GM04503 (cell line): ENCODE results near the gene SH3GL3.

Source experiments
- DNase-seq: peaks from one replicate; pipeline ENCODE4 v3.0.0-alpha.2; 2012; ENCODE audit warnings: low read depth

The SH3GL3 gene

DNA sequence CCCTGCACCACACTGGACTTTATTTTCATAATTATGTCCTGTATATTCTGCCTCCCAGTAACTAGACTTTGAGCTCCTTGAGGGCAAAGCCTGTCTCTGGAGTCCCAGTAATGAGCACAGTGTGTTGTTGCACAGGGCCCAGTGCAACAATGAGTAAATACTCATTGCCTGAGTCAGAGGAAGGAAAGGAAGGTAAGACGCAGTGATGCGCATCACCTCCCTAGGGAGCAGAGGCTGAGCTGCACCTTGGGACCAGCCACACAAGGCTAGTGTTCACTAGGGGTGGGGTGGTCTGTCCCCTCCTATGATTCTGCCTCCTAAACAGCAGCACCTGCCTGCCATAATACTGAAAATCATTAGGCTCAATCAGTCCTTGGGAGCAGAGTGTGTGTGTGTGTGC lies 120.2 kb downstream of the SH3GL3 start:
- DNase-seq = no peak

- no peak for DNase-seq
These were observed 122.2 kb downstream of the SH3GL3 start for GRCh38 chr15:83569341-83569740.

DNA sequence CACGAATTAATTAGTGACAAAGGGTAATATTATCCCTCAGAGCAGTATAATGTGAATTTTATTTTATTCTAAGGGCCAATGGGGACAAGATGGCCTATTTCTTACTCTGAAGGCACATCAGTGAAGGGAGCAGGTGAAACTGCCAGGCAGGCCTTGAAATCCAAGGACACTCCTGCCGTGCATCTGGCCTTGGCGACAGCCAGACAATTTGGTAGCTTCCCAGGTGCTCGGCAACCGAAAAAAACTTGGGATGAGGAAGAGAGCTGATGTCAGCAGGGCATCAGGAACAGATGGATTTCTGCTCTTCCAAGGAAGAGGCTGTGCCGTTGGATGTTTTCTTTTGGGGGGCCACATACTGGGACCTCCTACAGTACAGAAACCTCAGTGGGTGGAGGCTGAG lies 123.6 kb downstream of the SH3GL3 start:
- DNase-seq = no peak

DNA sequence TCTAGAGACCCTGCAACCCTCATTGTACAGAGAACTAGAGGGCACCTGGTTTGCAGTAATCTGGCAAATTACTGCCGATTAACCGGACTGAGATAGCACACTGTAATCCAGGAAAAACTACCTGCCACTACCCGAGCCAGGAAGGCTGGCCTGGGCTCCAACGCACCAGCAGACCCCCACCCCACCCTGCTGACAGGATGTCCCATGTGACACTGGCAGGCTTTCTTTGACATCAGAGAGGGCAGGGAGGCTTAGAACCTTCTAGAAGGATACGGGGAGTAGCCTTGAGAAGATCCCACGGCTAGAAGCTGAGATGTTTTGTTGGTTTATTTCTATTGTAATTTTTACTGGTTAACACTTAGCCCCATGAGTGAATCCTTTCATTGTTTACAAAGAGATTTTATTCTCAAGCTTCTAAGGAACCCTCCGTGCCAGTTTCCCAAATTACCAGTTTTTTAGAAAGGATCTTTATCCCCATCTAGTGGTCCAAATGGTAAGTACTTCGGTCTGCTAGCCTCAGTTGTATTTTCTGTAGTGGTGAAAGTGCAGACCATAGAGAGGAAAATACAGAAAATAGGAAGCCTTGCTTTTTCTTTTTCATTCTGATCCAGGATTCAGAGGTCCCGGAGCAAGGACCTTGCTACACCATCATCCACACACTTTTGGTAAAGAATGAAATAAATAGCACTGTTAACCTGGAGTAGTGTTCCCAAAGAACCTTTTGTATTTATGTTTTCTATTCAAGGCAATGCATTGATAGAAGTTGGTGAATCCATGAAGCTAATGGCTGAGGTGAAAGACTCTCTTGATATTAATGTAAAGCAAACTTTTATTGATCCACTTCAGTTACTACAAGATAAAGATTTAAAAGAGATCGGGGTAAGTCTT lies 124.9 kb downstream of the SH3GL3 start:
- no peak for DNase-seq

DNA sequence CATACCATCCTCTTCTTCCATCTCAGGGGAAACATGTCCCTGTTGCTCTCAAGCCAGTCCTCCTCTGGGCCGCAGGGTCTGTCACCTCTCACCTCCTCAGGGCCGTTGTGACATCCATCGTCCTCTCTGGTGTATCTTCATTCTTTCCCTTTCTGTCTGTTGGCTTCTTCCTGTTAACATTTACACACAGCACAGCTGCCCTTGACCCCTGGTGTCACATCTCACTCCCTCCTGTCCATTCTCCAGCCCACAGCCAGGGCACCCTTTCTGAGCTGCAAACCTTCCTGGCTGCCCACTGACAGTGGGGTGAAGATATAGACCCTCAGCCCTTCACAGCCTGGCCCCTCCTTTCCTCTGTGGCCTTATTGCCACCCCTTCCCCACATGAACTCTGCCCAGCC lies 127.2 kb downstream of the SH3GL3 start:
- no peak for DNase-seq

DNA sequence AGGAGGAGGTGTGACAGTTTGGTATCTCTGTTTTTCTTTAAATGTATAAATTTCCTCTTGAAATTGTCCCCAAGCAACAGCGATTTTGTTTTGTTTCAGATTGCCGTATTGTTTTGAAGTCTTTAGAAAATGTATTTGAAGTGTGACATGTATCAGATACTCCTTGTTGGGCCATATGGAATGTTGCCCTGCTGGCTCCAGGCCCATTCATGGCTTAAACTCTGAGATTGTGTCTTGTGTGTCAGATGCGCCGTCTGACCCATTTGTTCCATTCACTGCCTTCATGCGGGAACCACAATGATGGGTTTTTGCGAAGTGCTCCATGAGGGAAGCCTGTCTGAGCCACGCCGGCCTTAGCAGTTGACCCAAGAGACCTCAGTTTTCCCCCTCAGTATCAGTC lies 131.6 kb downstream of the SH3GL3 start:
- no peak for DNase-seq

DNA sequence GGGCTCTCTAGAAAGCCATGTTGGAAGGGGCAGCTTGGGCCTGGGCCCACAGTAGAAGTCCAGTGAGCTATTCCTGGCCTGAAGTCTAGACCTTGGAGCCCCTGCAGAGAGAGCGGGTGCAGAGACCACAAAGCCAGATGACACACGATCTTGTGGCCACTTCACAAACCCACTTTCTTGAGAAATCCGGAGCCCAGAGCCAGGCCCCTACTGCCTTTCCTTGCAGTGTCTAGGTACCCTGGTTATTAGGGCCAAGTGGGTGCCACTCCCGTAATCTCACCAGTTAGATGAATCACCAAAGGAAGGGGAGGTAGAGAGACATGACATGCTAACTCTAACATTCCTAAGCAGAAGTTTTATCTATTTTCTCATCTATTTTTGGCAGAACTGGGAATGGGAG lies 134.2 kb downstream of the SH3GL3 start:
- DNase-seq = no peak

DNA sequence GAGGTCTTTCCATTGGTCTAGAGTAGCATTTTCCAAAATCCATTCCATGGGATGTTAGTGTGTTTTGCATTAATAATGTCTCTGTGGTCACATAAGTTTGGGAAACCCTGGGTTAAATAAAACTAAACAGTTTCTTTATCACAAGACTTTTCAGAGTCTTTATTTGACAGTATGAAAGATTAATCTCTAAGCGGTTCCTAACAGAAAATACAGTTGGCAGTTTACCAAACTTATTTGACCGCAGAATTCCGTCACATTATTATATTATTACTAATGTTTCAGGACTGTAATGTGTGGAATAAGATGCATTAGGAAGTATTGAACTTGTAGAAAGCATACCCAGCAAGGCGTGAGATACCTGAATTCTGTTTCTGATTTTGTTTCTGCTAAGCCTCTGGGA lies 135.2 kb downstream of the SH3GL3 start:
- no peak for DNase-seq

- no peak for DNase-seq
These were observed 138.6 kb downstream of the SH3GL3 start for GRCh38 chr15:83585601-83586335.

DNA sequence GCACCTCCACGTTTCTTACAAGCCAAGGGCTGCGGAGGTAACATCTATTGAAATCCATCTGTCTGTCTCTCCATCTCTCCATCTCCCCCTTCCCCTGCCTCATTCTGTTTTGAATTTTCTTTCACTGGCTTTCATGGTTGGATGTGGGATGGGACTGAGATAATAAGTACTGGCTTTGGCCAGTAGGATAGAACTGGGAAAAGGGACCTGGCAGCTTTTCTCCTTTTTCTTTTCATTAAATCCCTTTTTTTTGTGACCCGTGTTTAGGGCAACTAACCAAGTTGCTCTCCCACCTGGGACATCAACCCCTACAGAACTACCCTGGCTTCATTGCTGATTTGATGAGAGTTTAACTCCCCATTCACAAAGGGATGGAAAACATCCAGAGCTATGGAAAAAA lies 139.9 kb downstream of the SH3GL3 start:
- no peak for DNase-seq

GRCh38 chr15:83588441-83588840 lies 141.3 kb downstream of the SH3GL3 start:
- DNase-seq = no peak

GRCh38 chr15:83592370-83593040 lies 145.4 kb downstream of the SH3GL3 start:
- DNase-seq = no peak

DNA sequence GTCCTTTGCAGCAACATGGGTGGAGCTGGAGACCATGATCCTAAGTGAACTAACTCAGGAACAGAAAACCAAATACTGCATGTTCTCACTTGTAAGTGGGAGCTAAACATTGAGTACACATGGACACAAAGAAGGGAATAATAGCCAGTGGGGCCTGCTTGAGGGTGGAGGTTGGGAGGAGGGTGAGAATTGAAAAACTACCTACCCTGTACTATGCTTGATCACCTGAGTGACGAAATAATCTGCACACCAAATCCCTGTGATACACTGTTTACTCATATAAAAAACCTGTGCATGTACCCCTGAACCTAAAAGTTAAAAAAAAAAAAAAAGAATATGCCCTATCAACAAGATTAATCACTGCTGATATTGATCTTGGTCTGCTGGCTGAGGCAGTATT lies 148.1 kb downstream of the SH3GL3 start:
- no peak for DNase-seq

- no peak for DNase-seq
These were observed 150.9 kb downstream of the SH3GL3 start for GRCh38 chr15:83598031-83598430.

DNA sequence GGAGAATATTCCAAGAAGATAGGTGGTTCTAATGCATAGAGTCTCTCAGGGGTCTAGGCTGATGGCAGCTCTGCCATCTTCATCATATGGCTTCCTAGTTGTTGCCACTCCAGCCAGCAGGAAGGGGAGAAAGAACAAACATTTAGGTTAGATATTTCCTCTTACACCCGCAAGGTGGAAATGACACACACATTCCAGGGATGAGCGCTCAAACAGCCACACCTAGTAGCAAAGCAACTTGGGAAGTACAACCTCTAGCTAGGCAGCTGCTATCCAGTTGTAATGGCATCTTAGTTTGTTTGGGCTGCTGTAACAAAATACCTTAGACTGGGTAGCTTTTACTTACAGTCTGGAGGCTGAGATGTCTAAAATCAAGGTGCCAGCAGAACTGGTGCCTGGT lies 154.9 kb downstream of the SH3GL3 start:
- DNase-seq = no peak

- no peak for DNase-seq
These were observed 157.4 kb downstream of the SH3GL3 start for GRCh38 chr15:83604549-83604948.

DNA sequence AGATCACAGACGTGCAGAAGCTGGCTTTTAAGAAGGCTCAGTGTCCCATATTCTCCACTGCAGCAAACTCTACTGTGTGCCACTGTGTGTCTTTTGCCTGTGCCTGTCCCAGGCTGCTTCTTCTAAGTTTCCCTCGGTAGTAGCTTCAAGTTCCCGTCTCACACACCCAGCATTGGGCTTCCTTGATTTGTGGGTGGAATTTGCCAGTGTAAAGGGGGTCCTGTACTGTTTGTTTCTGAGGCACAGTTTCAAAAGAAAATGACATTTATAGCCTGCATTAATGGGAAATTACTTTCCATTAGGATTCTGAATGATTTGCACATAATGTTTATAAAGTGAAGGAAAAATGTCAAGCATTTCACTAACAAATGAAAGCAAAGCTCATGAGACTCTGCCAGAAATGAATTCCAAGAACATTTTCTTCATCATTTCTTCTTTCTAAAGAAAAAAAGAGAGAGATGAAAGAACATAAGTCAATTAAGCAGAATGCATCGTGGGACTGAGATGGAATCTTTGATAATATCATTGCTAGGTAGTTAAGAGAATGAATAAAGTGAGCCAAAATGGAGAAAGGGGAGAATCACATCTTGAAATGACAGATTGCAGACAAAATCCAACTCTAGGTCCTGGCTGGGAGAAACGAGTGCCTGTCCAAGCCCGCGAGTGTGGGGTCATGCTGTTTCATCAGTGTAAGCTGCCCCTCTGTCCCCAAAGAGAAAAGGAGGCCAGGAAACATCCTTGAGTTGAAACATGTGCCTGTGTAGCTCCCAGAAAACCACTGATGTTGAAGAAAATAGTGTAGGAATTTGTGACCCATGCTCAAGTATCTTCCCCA lies 158.2 kb downstream of the SH3GL3 start:
- DNase-seq = no peak

DNA sequence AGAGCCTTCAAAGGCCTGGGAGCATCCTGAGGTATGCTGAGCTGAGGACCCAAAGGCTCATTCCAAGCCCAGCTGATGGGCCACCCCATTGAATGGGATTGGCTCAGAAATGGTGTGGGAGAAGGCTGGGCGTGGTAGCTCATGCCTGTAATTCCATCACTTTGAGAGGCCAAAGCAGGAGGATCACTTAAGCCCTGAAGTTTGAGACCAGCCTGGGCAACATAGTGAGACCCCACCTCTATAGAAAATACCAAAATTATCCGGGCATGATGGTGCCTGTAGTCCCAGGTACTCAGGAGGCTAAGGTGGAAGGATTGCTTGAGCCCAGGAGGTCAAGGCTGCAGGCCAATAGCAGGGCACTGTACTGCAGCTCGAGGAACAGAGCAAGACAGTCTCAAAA lies 163.0 kb downstream of the SH3GL3 start:
- DNase-seq = no peak

DNA sequence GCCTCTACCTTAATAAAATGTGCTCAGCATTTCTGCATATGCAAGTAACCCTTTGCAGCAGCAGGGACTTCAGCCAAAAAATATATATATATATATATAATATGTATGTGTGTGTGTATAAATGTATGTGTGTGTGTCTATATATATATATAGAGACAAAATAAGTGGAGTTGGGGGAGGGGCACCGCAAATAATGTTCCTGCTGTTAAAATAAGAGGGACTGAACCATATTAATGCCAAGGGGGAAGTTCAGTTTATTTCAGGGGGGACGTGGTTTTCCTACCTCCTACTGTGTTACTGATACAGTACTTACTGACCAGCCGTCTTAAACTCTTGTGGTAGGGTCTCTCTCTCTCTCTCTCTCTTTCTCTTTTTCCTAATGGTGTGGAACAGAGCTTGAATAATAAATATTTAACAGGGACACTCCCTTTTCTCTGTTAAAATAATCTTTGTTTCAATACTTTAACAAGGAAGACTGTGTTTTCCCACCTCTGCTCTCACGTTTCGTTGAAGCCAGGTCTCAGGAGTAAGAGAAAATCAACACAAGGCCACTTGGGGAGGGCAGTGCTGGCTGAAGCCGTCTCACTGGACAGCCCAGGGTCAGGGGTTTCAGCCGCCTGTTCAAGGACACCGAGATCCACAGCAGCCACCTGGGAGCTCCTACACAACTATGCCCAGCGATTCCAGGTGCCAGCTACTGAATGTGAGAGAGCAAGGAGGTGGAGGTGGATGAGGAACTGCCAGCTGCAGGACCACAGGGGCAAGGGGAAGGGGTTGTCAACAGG lies 164.0 kb downstream of the SH3GL3 start:
- no peak for DNase-seq

DNA sequence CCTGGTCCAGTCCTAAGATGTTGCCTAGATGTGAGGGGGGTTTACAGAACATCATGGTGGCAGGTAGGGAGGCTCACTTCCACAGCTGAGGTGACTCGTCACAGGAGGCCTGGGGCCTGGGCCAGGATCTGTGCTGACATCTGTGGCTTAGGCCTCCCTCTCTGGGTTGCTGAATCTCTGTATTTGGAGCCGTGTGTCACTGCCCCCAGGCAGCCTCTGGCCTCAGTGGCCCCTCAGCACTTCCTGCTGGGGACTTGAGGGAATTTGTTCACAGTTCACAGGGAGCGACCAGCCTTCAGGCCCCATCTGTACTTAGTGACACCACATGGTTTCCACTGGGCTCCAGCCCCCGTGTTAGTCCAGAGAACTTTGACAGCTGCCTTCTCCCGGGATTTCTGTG lies 165.1 kb downstream of the SH3GL3 start:
- DNase-seq = no peak
